ENCODE data around the gene RNF123. TPM values are rescaled to one million over a fixed set of nuclear protein-coding genes. Genes with fewer than 3 reads are reported as not detected.

Gene RNF123
- polyA plus RNA-seq, 3 donors from 2014 or later: 2.6 to 27.1 (median 11.8) TPM

DNA sequence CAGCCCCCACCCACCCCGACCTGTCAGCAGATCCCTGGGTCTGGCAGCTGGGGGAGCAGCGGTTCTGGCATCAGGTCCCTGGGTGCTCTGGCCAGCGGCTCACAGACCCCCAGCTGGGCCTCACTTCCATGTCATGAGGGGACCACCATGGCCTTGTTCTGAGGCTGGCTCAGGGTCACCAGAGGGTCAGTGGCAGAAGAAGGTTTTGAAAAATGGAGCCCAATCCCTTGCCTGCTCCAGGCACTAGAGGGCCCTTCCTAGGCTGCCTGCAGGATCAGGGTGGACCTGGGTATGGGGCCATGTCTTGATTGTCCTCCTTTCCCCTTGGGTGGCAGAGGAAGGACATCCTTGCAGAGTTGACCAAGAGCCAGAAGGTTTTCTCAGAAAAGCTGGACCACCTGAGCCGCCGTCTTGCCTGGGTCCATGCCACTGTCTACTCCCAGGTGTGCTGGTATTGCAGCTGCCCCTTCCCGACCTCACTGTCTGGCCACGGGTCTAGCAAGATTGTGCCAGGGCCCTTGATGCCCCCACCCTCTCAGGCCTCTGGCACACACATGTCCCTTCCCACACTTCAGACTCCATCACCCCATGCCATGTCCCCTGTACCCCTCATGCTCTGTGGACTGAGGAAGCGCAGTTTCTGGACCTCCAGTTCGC, 17.2 kb downstream of the RNF123 start:
- no peaks in the 10 kb centered on the region for H3K9me3 Mint-ChIP-seq
- no peak for DNase-seq
- peaks cover 5 to 11% of the 10 kb centered on the region in 2 donors for H3K4me1 Mint-ChIP-seq
- H3K36me3 Mint-ChIP-seq: peaks cover 4 to 11% (median 4%) of the 10 kb centered on the region in 3 donors
- no peaks in the 10 kb centered on the region for H3K27me3 Mint-ChIP-seq (ENCODE audit: low read depth in 3 of 3)
- peak overlapping the region in 2 of 6 donors; percentile 8 to 34 for H3K27ac Mint-ChIP-seq
- H3K4me3 Mint-ChIP-seq: no peak overlapping the region

DNA sequence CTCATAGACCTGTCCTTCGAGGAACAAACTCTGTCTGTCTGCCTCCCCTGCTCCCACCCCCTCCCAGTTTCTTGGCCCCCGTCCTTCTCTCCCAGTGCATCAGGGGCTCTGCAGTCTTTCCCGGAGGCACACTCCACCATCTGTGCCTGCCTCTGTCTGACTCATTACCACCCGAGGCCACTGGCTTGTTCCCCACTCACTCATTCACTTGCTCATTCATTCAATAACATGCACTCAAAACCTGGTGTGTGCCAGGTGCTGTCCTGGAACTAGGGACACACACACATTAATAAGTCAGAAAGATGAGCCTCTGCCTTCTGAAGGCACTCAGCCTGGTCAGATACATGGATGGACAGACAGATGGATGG, 17.7 kb downstream of the RNF123 start:
- Mint-ChIP-seq H3K36me3 (peaks cover 4 to 11% (median 4%) of the 10 kb centered on the region in 3 donors), H3K4me1 (peaks cover 9 to 16% of the 10 kb centered on the region in 2 donors), H3K27me3 (ENCODE audit: low read depth in 3 of 3) (no peaks in the 10 kb centered on the region), H3K4me3 (no peak overlapping the region), H3K9me3 (no peaks in the 10 kb centered on the region), H3K27ac (peak overlapping the region in 1 of 6 donors; percentile 34)
- DNase-seq: no peak

DNA sequence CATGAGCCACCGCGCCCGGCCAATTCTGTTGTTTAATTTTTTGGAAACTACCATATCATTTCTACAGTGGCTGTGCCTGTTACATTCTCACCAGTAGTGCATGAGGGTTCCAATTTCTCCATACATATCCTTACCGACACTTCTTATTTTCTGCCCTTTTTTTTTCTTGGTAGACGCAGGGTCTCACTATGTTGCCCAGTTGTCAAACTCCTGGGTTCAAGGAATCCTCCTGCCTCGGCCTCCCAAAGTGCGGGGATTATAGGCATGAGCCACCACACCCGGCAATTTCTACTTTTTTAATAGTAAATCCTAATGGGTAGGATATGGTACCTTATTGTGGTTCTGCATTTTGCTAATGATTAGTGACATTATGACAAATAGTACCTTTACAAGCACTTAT, 20.5 kb downstream of the RNF123 start:
- Mint-ChIP-seq H3K36me3 (peaks cover 4 to 8% (median 4%) of the 10 kb centered on the region in 3 donors), H3K4me3 (no peak overlapping the region), H3K9me3 (no peaks in the 10 kb centered on the region), H3K4me1 (peaks cover 22 to 28% of the 10 kb centered on the region in 2 donors), H3K27ac (no peak overlapping the region), H3K27me3 (ENCODE audit: low read depth in 3 of 3) (no peaks in the 10 kb centered on the region)
- DNase-seq: no peak

DNA sequence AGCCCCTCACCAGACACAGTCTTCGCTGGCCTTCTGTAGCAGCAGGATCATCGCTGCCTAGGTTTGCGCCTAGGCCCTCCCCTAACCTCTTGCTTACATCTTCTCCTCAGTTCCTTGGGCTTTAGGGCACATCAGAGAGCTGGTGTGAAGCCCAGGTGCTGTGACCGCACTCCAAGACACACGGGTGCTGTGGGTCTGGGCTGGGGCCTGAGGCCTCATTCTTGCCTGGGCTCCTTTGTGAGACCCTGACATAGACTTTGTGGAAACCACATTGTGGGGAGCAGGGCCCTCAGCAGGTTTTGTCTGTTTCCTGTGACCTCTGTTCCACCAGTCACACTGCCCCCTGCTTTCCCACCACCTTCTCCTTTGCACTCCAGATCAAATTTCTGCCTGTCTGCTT, 22.1 kb downstream of the RNF123 start:
- H3K36me3 Mint-ChIP-seq: peaks cover 4 to 8% (median 4%) of the 10 kb centered on the region in 3 donors
- H3K4me3 Mint-ChIP-seq: peak overlapping the region; percentile 1 to 54 (median 18)
- no peaks in the 10 kb centered on the region for H3K9me3 Mint-ChIP-seq
- DNase-seq: peak; percentile 38 to 50 (median 41)
- H3K27me3 Mint-ChIP-seq (ENCODE audit: low read depth in 3 of 3): no peaks in the 10 kb centered on the region
- peak overlapping the region; percentile 43 to 89 (median 60) for H3K27ac Mint-ChIP-seq
- peaks cover 23 to 28% of the 10 kb centered on the region in 2 donors for H3K4me1 Mint-ChIP-seq

DNA sequence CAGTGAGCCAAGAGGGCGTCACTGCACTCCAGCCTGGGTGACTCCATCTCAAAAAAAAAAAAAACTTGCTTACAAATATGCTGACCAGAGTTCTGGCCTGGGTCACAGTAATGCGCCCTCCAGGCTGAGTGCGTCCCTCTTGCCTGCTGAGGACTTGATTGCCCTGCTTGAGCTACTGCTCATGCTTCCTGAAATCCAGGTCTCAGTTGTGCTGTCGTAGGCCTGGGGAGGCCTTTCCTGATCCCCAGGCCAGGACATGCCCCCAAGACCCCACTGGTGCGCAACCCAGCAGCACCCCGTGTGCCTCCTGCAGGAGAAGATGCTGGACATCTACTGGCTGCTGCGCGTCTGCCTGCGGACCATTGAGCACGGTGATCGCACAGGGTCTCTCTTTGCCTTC, 22.8 kb downstream of the RNF123 start:
- H3K27ac Mint-ChIP-seq: peak overlapping the region in 4 of 6 donors; percentile 12 to 51 (median 38)
- H3K4me1 Mint-ChIP-seq: peaks cover 23 to 28% of the 10 kb centered on the region in 2 donors
- no peak for DNase-seq
- peaks cover 2 to 8% (median 4%) of the 10 kb centered on the region in 3 donors for H3K36me3 Mint-ChIP-seq
- H3K9me3 Mint-ChIP-seq: no peaks in the 10 kb centered on the region
- H3K27me3 Mint-ChIP-seq (ENCODE audit: low read depth in 3 of 3): no peaks in the 10 kb centered on the region
- H3K4me3 Mint-ChIP-seq: peak overlapping the region in 2 of 5 donors; percentile 7 to 29

DNA sequence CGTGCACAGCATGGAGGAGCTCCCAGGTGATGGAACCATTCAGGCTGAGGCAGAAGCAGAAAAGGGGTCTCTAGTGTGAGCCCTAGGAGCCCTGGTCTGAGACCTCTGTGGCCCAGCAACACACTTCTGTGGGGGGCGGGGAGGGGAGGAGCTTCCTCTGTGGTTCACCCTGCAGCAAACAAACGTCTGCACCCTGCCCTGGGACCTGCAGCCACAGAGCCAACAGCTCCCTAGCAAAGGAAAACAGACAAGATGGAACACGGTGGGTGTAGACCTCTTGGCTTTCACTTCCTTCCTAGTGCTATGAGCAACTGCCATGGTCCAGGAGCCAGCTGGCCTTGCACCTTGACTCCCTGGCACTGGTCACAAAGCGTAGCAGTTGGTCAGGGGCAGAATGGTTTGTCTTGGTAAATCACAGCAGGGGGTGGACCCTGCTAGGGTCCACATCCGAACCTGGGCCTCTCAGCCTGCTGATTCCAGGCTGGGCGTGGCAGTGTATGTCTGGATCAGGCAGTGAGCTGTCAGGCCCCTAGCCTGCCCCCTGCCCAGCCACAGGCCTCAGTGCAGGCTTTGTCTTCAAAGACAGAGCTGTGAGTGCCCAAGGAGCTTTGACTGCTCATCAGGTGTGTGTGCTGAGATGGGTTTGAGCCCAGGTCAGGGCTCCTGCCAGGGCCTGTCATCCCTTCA, 23.4 kb downstream of the RNF123 start:
- no peak for DNase-seq
- Mint-ChIP-seq H3K9me3 (no peaks in the 10 kb centered on the region), H3K4me3 (peak overlapping the region in 1 of 5 donors; percentile 29), H3K27ac (peak overlapping the region in 2 of 6 donors; percentile 12 to 60), H3K27me3 (ENCODE audit: low read depth in 3 of 3) (no peaks in the 10 kb centered on the region), H3K36me3 (peaks cover 0 to 6% (median under 1%) of the 10 kb centered on the region in 3 donors), H3K4me1 (peaks cover 23 to 28% of the 10 kb centered on the region in 2 donors)

DNA sequence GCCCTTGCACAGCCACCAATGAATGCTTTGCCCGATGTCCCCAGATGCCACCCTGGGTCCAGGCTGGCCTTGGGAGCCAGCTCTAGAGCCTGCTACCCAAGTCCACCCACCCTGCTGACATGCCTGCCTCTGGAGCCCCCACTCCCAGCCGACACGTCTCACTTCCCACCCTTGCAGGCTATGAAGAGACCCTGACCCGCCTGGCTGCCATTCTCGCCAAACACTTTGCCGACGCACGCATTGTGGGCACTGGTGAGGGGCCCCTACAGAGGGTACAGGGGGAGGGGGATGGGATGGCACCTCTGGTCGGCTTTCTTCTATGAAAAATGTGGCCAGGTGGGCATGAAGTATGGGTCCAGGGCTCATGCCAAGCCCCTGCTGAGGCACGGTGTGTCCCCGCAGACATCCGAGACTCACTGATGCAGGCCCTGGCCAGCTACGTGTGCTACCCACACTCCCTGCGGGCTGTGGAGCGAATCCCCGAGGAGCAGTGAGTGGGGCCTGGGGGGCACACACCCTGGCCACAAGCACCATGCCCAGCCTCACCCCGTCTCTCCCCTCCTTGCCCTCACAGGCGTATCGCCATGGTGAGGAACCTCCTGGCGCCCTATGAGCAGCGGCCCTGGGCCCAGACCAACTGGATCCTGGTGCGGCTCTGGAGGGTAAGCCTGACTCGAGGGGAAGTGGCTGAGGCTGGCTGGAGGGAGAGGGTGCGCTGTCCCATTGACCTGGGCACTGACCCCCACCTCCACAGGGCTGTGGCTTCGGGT, 24.2 kb downstream of the RNF123 start:
- Mint-ChIP-seq H3K4me3 (no peak overlapping the region), H3K27ac (no peak overlapping the region), H3K27me3 (ENCODE audit: low read depth in 3 of 3) (no peaks in the 10 kb centered on the region), H3K36me3 (peaks cover 0 to 1% (median 0%) of the 10 kb centered on the region in 3 donors), H3K9me3 (no peaks in the 10 kb centered on the region), H3K4me1 (peaks cover 25 to 29% of the 10 kb centered on the region in 2 donors)
- DNase-seq: no peak

DNA sequence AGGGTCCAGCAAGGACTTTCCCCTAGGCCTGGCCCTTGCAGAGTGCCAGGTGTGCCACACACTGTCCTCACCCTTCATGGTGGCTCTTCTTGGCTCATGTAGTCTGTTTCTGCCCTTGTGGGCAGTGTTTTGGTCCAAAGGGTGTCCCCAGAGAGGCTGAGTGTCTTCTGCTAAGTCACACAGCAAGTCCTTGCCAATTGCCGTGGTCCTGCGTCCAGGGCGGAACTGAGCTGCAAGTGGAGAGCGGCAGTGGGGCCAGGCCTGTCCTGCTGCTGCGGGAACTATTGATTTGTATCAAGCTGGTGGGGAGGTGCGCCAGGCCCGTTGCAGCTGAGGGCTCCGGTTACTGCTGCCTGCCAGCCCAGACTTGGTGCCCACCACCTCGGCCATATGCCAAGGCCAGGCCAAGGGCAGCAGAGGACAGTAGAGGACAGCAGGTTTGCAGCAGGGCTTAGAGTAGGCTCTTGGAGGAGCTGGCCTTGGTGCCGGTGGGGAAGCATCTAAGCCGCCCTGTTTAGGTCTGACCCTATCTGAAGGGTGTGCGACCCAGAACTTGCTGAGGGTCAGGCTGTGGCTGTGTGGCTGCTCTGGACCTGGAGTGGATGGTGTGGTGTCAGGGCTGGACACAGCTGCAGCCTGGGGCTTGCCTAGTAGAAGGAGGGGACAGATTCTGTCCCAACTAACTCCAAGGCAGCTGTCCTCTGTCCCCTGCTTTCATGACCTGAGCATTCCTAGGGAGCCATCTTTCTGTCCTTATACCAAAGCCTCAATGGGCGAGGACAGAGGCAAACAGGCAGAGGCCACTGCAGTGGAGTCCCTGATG, 25.6 kb downstream of the RNF123 start:
- no peak overlapping the region for H3K27ac Mint-ChIP-seq
- DNase-seq: no peak

DNA sequence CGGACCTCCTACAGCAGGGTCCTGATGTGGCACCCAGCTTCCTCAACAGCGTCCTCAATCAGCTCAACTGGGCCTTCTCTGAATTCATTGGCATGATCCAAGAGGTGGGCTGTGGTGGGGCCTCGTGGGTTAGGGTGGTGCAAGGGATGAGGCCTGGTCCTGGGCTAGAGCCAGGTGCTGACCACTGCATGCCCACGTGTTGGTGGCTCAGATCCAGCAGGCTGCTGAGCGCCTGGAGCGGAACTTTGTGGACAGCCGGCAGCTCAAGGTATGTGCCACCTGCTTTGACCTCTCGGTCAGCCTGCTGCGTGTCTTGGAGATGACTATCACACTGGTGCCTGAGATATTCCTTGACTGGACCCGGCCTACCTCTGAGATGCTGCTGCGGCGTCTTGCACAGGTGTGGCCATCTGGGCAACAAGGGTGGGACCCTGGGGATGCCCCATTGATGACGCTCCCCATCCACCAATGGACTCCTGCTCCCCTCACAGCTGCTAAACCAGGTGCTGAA, 26.3 kb downstream of the RNF123 start:
- no peak for DNase-seq
- Mint-ChIP-seq H3K4me1 (peaks cover 43 to 44% of the 10 kb centered on the region in 2 donors), H3K27ac (no peak overlapping the region)

More for the DNA sequence above, 25.6 kb downstream of the RNF123 start:
- H3K36me3 Mint-ChIP-seq: no peaks in the 10 kb centered on the region
- peaks cover 0 to 2% (median 0%) of the 10 kb centered on the region in 3 donors for H3K27me3 Mint-ChIP-seq (ENCODE audit: low read depth in 3 of 3)
- H3K9me3 Mint-ChIP-seq: no peaks in the 10 kb centered on the region
- peaks cover 39 to 43% of the 10 kb centered on the region in 2 donors for H3K4me1 Mint-ChIP-seq
- H3K4me3 Mint-ChIP-seq: no peak overlapping the region

DNA sequence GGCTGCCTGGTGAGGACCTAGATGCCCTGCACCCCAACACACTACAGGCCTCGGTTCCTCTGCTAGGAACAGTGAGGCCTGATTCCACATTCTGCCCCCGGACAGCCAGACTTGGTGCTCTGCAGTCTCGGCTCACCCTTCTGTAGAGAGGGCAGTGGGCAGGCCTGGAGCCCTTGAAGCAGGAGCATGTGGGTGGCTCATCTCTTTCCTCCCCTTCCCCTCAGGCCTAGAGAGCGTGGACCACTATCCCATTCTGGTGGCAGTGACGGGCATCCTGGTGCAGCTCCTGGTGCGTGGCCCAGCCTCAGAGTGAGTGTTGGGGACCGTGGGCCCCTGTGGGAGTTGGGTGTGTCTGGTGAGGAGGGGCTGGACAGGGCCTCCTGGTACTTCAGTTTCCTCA, 26.8 kb downstream of the RNF123 start:
- H3K27ac Mint-ChIP-seq: no peak overlapping the region
- DNase-seq: no peak
- no peak overlapping the region for H3K4me3 Mint-ChIP-seq
- H3K27me3 Mint-ChIP-seq (ENCODE audit: low read depth in 3 of 3): peaks cover 0 to 2% (median 0%) of the 10 kb centered on the region in 3 donors
- no peaks in the 10 kb centered on the region for H3K36me3 Mint-ChIP-seq
- no peaks in the 10 kb centered on the region for H3K9me3 Mint-ChIP-seq
- peaks cover 38 to 44% of the 10 kb centered on the region in 2 donors for H3K4me1 Mint-ChIP-seq

More for the DNA sequence above, 26.3 kb downstream of the RNF123 start:
- no peaks in the 10 kb centered on the region for H3K9me3 Mint-ChIP-seq
- H3K4me3 Mint-ChIP-seq: no peak overlapping the region
- H3K36me3 Mint-ChIP-seq: no peaks in the 10 kb centered on the region
- H3K27me3 Mint-ChIP-seq (ENCODE audit: low read depth in 3 of 3): peaks cover 0 to 2% (median 0%) of the 10 kb centered on the region in 3 donors

DNA sequence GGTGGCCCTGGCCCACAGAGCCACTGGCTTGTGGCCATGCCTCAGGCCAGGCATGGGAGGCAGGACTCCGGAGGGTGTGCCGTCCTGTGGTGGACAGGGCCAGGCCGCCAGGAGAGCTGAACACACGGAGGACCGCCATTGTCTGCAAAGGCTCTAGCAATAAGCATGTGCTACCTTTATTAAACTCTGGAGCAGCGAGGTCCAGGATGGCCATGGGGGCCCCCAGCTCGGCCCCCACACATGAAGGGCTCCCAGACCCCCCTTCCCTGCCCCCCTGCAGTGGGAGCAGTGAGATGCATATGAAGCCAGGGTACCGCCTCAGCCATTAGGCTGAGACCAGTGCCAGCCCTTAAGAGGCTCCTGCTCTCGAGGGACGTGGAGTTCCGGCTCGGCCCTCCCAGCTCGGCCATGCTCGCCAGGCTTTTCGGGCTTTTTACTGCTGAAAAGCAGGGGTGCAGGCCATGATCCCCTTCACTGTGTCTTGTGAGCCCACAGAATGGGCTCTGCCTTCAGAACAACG, 27.4 kb downstream of the RNF123 start:
- Mint-ChIP-seq H3K27ac (no peak overlapping the region), H3K9me3 (peaks cover 0 to 1% (median 0%) of the 10 kb centered on the region in 6 donors)

DNA sequence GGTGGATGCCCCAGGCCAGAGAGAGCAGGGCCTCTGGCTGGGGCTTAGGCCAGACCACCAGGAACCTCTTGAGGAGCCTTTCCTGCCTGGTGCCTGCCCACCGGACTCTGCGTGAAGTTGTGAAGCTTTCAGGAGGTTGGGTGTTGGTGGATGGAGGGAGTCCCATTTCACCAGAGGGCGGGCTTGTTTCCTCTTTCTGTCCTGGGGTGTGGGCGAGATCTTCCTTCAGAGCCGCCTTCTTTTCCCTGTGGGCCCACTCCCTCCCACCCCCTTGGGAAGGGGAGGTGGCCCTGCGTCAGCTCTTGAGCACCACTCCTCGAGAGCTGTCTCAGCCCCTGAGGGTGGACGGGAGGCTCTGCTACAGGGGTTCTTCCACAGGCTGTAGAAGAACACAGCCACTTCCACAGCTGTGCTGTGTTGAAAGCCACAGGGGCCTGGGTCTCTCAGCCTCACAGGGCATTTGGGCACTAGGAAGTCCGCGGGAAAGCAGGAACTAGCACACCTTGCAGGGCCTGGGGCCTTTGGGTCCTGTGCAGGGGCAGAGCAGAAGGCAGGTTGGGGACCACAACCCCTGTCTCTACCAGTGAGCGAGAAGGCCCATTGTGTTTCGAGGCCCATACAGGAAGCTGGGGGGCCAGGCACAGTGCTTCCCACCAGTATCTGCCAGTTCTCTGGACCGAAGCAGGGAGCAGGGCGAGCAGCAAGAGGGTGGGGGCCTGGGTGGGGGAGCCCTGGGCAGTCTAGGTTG, 28.0 kb downstream of the RNF123 start:
- peaks cover 0 to 2% (median 0%) of the 10 kb centered on the region in 3 donors for H3K27me3 Mint-ChIP-seq (ENCODE audit: low read depth in 3 of 3)
- H3K9me3 Mint-ChIP-seq: peaks cover 0 to 1% (median 0%) of the 10 kb centered on the region in 6 donors
- H3K4me1 Mint-ChIP-seq: peaks cover 26 to 39% of the 10 kb centered on the region in 2 donors

More for the DNA sequence above, 27.4 kb downstream of the RNF123 start:
- Mint-ChIP-seq H3K36me3 (no peaks in the 10 kb centered on the region), H3K27me3 (ENCODE audit: low read depth in 3 of 3) (peaks cover 0 to 2% (median 0%) of the 10 kb centered on the region in 3 donors), H3K4me1 (peaks cover 32 to 41% of the 10 kb centered on the region in 2 donors), H3K4me3 (no peak overlapping the region)
- DNase-seq: no peak

More for the DNA sequence above, 28.0 kb downstream of the RNF123 start:
- Mint-ChIP-seq H3K27ac (no peak overlapping the region), H3K36me3 (no peaks in the 10 kb centered on the region), H3K4me3 (peak overlapping the region in 4 of 5 donors; percentile 12 to 57 (median 34))
- DNase-seq: no peak

Data from immature natural killer cell (primary cell).